Measurements from ENCODE around the gene MOB3C.

DNA sequence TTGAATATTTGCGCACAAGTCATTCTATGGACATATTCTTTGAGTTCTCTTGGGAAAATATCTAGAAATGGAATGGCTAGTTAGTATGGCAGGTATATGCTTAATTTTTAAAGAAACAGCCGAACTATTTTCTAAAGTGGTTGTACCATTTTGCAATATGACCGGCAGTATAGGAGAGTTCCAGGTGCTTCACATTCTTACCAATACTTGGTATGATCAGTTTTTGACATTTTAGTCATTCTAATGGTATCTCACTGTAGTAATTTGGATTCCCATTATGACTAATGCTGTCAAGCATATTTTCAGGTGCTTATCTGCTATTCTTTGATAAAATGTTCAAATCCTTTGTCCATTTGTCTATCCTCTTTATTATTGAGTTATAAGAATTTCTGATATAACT, 31.0 kb upstream of the MOB3C start:
- TF ChIP-seq, protein P1, sequence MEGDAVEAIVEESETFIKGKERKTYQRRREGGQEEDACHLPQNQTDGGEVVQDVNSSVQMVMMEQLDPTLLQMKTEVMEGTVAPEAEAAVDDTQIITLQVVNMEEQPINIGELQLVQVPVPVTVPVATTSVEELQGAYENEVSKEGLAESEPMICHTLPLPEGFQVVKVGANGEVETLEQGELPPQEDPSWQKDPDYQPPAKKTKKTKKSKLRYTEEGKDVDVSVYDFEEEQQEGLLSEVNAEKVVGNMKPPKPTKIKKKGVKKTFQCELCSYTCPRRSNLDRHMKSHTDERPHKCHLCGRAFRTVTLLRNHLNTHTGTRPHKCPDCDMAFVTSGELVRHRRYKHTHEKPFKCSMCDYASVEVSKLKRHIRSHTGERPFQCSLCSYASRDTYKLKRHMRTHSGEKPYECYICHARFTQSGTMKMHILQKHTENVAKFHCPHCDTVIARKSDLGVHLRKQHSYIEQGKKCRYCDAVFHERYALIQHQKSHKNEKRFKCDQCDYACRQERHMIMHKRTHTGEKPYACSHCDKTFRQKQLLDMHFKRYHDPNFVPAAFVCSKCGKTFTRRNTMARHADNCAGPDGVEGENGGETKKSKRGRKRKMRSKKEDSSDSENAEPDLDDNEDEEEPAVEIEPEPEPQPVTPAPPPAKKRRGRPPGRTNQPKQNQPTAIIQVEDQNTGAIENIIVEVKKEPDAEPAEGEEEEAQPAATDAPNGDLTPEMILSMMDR (IDR thresholded peaks at IDR 0.05) = no peak
- TF ChIP-seq POLR2A (IDR thresholded peaks at IDR 0.05) = no peak

All from tibial nerve (tissue), 3 donors.